ENCODE results near the gene PSMB8. TPM values are rescaled to one million over a fixed set of nuclear protein-coding genes. Genes with fewer than 3 reads are reported as not detected.

PSMB8 gene
- total and polyA plus RNA-seq, 8 donors, result 7.4 to 40.2 (median 20.5) TPM

DNA sequence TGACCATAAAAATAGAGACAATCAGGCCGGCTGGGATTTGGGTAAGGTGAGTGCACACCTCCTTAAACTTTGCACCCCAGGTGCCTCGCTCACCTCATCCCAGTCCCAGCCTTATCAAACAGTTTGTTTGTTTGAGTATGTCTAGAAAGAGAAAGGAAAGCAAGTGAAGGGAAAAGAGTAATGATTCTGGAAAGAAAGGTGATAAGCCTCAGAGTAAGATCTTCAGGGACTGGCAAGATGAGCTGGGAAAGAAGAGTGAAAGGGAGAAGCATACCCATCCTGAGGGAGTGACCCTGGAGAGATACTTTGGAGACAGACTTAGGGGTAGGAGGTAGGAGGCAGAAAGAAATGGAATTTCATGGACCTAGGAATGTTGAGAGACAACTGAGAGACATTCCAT lies 7.0 kb downstream of the PSMB8 start:
- H3K27ac ChIP-seq, result no peak overlapping the region
- H3K4me1 ChIP-seq, result peaks cover 0 to 3% (median 0%) of the 10 kb centered on the region in 3 donors
- H3K9me3 ChIP-seq, result no peaks in the 10 kb centered on the region
- no peak for DNase-seq
- WGBS, 2 donors, result 72 to 87% methylated on average over 2 of the region's 2 CpGs
- TF ChIP-seq, protein P1, sequence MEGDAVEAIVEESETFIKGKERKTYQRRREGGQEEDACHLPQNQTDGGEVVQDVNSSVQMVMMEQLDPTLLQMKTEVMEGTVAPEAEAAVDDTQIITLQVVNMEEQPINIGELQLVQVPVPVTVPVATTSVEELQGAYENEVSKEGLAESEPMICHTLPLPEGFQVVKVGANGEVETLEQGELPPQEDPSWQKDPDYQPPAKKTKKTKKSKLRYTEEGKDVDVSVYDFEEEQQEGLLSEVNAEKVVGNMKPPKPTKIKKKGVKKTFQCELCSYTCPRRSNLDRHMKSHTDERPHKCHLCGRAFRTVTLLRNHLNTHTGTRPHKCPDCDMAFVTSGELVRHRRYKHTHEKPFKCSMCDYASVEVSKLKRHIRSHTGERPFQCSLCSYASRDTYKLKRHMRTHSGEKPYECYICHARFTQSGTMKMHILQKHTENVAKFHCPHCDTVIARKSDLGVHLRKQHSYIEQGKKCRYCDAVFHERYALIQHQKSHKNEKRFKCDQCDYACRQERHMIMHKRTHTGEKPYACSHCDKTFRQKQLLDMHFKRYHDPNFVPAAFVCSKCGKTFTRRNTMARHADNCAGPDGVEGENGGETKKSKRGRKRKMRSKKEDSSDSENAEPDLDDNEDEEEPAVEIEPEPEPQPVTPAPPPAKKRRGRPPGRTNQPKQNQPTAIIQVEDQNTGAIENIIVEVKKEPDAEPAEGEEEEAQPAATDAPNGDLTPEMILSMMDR (IDR thresholded peaks at IDR 0.05), result no peak
- no peaks in the 10 kb centered on the region for H3K36me3 ChIP-seq
- no peak overlapping the region for H3K4me3 ChIP-seq
- intact Hi-C loops (cut with DNase I), result no loop called here
- FAIRE-seq, result no peak
- ATAC-seq, result no peak
- no peaks in the 10 kb centered on the region for H3K27me3 ChIP-seq

GRCh38 chr6:32835167-32835893 lies 8.5 kb downstream of the PSMB8 start:
- DNase-seq (no peak), ATAC-seq (no peak), FAIRE-seq (no peak)
- Histone ChIP-seq H3K9me3 (no peaks in the 10 kb centered on the region), H3K36me3 (peaks cover 0 to 2% (median 0%) of the 10 kb centered on the region in 3 donors), H3K4me3 (no peak overlapping the region), H3K27ac (no peak overlapping the region), H3K4me1 (peaks cover 0 to 3% (median 0%) of the 10 kb centered on the region in 3 donors), H3K27me3 (no peaks in the 10 kb centered on the region)
- 91 to 92% methylated on average over 16 of the region's 16 CpGs for WGBS, 2 donors
- intact Hi-C loops (cut with DNase I), result no loop called here
- TF ChIP-seq, protein P1 (IDR thresholded peaks at IDR 0.05), result no peak

GRCh38 chr6:32833664-32834063 lies 10.2 kb downstream of the PSMB8 start:
- no peaks in the 10 kb centered on the region for H3K27me3 ChIP-seq
- DNase-seq, result no peak
- H3K9me3 ChIP-seq, result no peaks in the 10 kb centered on the region
- intact Hi-C loops (cut with DNase I), result no loop called here
- peaks cover 0 to 8% (median 7%) of the 10 kb centered on the region in 3 donors for H3K36me3 ChIP-seq
- no peak for FAIRE-seq
- peaks cover 0 to 3% (median 0%) of the 10 kb centered on the region in 3 donors for H3K4me1 ChIP-seq
- no peak overlapping the region for H3K27ac ChIP-seq
- no peak for ATAC-seq
- 83 to 87% methylated on average over 5 of the region's 5 CpGs for WGBS, 2 donors
- TF ChIP-seq, protein P1 (IDR thresholded peaks at IDR 0.05), result no peak
- no peak overlapping the region for H3K4me3 ChIP-seq

DNA sequence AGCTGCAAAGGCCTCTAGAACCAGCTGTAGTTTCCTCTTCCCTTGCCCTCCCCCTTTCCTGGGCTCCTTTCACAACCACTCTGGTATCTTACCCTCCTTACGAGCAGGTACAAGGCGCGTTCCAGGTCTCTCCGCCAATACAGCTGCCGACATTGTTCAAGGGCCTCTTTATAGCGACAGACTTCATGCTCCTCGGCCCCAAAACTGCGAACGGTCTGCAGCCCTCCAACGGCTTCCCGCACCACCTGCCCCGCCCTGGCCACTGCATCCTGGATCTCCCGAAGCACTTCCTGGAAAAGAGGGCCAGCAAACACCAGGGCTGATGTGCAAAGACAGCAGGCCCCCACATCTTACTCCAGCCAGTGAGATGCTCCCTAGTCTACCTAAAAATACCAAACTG lies 11.3 kb downstream of the PSMB8 start:
- WGBS, 2 donors, result 85 to 90% methylated on average over 13 of the region's 13 CpGs
- H3K27me3 ChIP-seq, result no peaks in the 10 kb centered on the region
- H3K36me3 ChIP-seq, result peaks cover 0 to 8% (median 7%) of the 10 kb centered on the region in 3 donors
- TF ChIP-seq, protein P1 (IDR thresholded peaks at IDR 0.05), result no peak
- intact Hi-C loops (cut with DNase I), result no loop called here
- no peak overlapping the region for H3K27ac ChIP-seq
- no peak overlapping the region for H3K4me3 ChIP-seq
- H3K9me3 ChIP-seq, result no peaks in the 10 kb centered on the region
- peaks cover 0 to under 1% (median 0%) of the 10 kb centered on the region in 3 donors for H3K4me1 ChIP-seq
- FAIRE-seq (no peak), ATAC-seq (no peak), DNase-seq (no peak)

DNA sequence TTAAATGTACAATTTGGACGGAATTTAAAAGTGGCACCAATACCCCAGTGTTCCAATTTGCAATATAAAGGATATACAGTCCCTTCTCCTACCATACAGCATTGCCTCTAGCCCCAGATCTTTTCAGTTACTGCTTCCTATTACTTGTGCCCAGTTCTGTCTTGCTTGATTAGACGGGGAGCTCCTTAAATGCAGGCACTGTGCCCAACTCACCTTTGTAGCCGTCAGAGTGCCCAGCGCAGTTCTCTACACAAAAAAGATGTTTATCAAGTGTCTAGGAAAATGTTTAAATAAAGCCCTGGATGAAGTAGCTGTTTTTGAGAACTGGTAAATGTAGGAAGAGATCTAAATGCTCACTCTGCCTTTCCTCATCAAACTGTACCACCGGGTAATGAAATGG lies 12.9 kb downstream of the PSMB8 start:
- Histone ChIP-seq H3K4me1 (no peaks in the 10 kb centered on the region), H3K27ac (no peak overlapping the region), H3K4me3 (no peak overlapping the region), H3K36me3 (peaks cover 0 to 8% (median 7%) of the 10 kb centered on the region in 3 donors), H3K27me3 (no peaks in the 10 kb centered on the region), H3K9me3 (no peaks in the 10 kb centered on the region)
- whole genome bisulfite sequencing, 2 donors, result 85 to 87% methylated on average over 5 of the region's 5 CpGs
- no peak for DNase-seq
- intact Hi-C loops (cut with DNase I), result no loop called here
- FAIRE-seq, result no peak
- ATAC-seq, result no peak
- TF ChIP-seq, protein P1 (IDR thresholded peaks at IDR 0.05), result no peak
